ENCODE data around the gene PNKD. TPM values are rescaled to one million over a fixed set of nuclear protein-coding genes. Genes with fewer than 3 reads are reported as not detected.

PNKD gene
- total RNA-seq, 1 experiment from 2014 or later = 58.1 TPM

DNA sequence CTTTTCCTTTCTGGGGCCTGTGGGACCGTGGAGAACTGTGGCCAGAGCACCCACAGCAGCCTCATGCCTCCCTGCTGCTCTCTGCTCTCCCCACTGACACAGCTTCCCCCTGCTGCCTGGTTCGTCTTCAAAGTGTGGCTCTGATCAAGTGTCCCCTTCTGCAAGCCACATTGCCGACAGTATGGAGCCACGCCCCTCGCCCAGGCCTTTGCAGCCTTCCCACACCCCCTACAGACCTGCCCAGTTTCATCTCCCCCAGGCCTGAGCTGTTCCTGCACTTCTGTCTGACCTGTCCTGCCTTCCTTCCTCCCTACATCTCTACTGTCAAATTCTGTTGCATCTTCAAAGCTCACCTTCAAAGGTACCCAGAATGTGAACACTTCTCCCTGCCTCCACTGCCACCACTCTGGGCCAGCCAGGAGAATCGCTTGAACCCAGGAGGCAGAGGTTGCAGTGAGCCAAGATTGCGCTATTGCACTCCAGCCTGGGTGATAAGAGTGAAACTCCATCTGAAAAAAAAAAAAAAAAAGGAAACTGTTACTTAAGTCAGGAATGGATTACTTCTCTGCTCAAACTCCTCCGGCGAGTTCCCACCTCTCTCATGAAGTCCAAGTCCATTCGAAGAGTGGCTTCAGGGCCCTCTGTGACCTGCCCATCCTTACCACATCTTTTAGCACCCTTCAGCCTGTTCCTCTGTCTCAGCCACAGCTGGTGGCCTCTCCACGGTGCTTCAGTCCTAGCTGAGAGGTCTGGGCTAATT is 57.3 kb downstream of the PNKD start (continued):
- TF ChIP-seq EZH2phosphoT487 (IDR thresholded peaks at IDR 0.05; ENCODE audit: borderline replicate concordance) (no peak), ZFX (IDR thresholded peaks at IDR 0.05) (no peak), SIN3A (IDR thresholded peaks at IDR 0.05; ENCODE audit: low read depth) (no peak)

- peaks cover 8 to 12% of the 10 kb centered on the region in 2 experiments for H3K4me1 ChIP-seq (ENCODE audit: control insufficient read depth in 1 of 2, insufficient read depth in 2 of 2, low read length in 2 of 2)
- TF ChIP-seq, protein P1, sequence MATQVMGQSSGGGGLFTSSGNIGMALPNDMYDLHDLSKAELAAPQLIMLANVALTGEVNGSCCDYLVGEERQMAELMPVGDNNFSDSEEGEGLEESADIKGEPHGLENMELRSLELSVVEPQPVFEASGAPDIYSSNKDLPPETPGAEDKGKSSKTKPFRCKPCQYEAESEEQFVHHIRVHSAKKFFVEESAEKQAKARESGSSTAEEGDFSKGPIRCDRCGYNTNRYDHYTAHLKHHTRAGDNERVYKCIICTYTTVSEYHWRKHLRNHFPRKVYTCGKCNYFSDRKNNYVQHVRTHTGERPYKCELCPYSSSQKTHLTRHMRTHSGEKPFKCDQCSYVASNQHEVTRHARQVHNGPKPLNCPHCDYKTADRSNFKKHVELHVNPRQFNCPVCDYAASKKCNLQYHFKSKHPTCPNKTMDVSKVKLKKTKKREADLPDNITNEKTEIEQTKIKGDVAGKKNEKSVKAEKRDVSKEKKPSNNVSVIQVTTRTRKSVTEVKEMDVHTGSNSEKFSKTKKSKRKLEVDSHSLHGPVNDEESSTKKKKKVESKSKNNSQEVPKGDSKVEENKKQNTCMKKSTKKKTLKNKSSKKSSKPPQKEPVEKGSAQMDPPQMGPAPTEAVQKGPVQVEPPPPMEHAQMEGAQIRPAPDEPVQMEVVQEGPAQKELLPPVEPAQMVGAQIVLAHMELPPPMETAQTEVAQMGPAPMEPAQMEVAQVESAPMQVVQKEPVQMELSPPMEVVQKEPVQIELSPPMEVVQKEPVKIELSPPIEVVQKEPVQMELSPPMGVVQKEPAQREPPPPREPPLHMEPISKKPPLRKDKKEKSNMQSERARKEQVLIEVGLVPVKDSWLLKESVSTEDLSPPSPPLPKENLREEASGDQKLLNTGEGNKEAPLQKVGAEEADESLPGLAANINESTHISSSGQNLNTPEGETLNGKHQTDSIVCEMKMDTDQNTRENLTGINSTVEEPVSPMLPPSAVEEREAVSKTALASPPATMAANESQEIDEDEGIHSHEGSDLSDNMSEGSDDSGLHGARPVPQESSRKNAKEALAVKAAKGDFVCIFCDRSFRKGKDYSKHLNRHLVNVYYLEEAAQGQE (IDR thresholded peaks at IDR 0.05; ENCODE audit: low read depth) = no peak
- no peak for TF ChIP-seq EZH2 (IDR thresholded peaks at IDR 0.05)
- no peak for TF ChIP-seq CTCF (IDR thresholded peaks at IDR 0.05 in 2 of 3, conservative IDR thresholded peaks at IDR 0.05 in 1 of 3; ENCODE audit: borderline replicate concordance in 1 of 3, insufficient read depth in 1 of 3, low read depth in 2 of 3, low read length in 2 of 3)
- no peak for TF ChIP-seq SRF (IDR thresholded peaks at IDR 0.05; ENCODE audit: low read depth)
- no peak for TF ChIP-seq JUND (IDR thresholded peaks at IDR 0.05)
- no peak for TF ChIP-seq SIN3A (IDR thresholded peaks at IDR 0.05; ENCODE audit: low read depth)
- TF ChIP-seq POLR2AphosphoS5 (IDR thresholded peaks at IDR 0.05; ENCODE audit: low read depth, low read length) = no peak
- TF ChIP-seq ELF1 (IDR thresholded peaks at IDR 0.05; ENCODE audit: borderline replicate concordance, low read depth) = no peak
- TF ChIP-seq RAD21 (IDR thresholded peaks at IDR 0.05; ENCODE audit: low read depth) = no peak
- no peak for TF ChIP-seq CEBPB (IDR thresholded peaks at IDR 0.05; ENCODE audit: low read depth)
- no peak for TF ChIP-seq MAX (IDR thresholded peaks at IDR 0.05)
- TF ChIP-seq CBX3 (IDR thresholded peaks at IDR 0.05; ENCODE audit: low read depth) = no peak
- TF ChIP-seq ATF3 (IDR thresholded peaks at IDR 0.05) = no peak
- no peak for TF ChIP-seq TCF7L2 (IDR thresholded peaks at IDR 0.05; ENCODE audit: borderline replicate concordance, extremely low read depth, insufficient read depth, insufficient read length)
- TF ChIP-seq ZFX (IDR thresholded peaks at IDR 0.05) = no peak
- TF ChIP-seq EZH2phosphoT487 (IDR thresholded peaks at IDR 0.05; ENCODE audit: borderline replicate concordance) = no peak
- no peak for TF ChIP-seq EGR1 (IDR thresholded peaks at IDR 0.05; ENCODE audit: low read depth)
- no peak for TF ChIP-seq FOSL1 (IDR thresholded peaks at IDR 0.05; ENCODE audit: low read depth)
- no peak for TF ChIP-seq SP1 (IDR thresholded peaks at IDR 0.05; ENCODE audit: low read depth)
- POLR2A ChIA-PET = no interaction called here
- H4K20me1 ChIP-seq (ENCODE audit: insufficient read depth) = no peaks in the 10 kb centered on the region
- DNase-seq (ENCODE audit: low read depth, low spot score) (no peak), ATAC-seq (no peak)
- RAD21 ChIA-PET (ENCODE audit: low non-redundant PET in 1 of 2, low total read pairs in 2 of 2, uncharacterized antibody in 2 of 2, unreplicated experiment in 2 of 2) = no interaction called here
- H3K9ac ChIP-seq (ENCODE audit: low read length) = no peak overlapping the region
- BruUV-seq (replicated peaks) = no TSS peak
- H3K9me3 ChIP-seq (ENCODE audit: control insufficient read depth in 1 of 2, insufficient read depth in 1 of 2, low read depth in 1 of 2, low read length in 2 of 2) = no peaks in the 10 kb centered on the region
- no peaks in the 10 kb centered on the region for H3K27me3 ChIP-seq (ENCODE audit: insufficient read depth, low read length)
- H3K4me3 ChIP-seq (replicated peaks in 1 of 2; ENCODE audit: low read depth in 1 of 2, low read length in 2 of 2) = no peak overlapping the region
- CTCF ChIA-PET = no interaction called here
- intact Hi-C loops (cut with micrococcal nuclease) = no loop called here
- no peaks in the 10 kb centered on the region for H3K79me2 ChIP-seq (ENCODE audit: insufficient read depth, low read length)
- no peaks in the 10 kb centered on the region for H3K36me3 ChIP-seq (ENCODE audit: control insufficient read depth in 1 of 2, insufficient read depth in 2 of 2, low read length in 2 of 2)
- H2AFZ ChIP-seq (ENCODE audit: low read depth, low read length, poor library complexity, severe bottlenecking) = no peak overlapping the region
- H3K9me2 ChIP-seq (ENCODE audit: insufficient read depth) = no peaks in the 10 kb centered on the region
- H3K27ac ChIP-seq (ENCODE audit: low read depth, low read length) = no peak overlapping the region
- H3K4me2 ChIP-seq (ENCODE audit: low read length) = no peak overlapping the region
Measured at GRCh38 chr2:218328294-218328693, 58.0 kb downstream of the PNKD start.
